AML-193 (cell line): ENCODE measurements around the gene SMYD3.

Experiments
- DNase-seq, 2 experiments: peaks; one replicate each; lab custom pipeline; 2025; lab: John Stamatoyannopoulos, UW

SMYD3 gene

GRCh38 chr1:245908543-245908942 is 598.5 kb downstream of the SMYD3 start:
- no peak for DNase-seq

- no peak for DNase-seq
Observed at GRCh38 chr1:245906207-245906606, 600.9 kb downstream of the SMYD3 start.

GRCh38 chr1:245903851-245904250 is 603.2 kb downstream of the SMYD3 start:
- DNase-seq: no peak

GRCh38 chr1:245901565-245901964 is 605.5 kb downstream of the SMYD3 start:
- DNase-seq: no peak

- DNase-seq: no peak
Observed at GRCh38 chr1:245901037-245901436, 606.0 kb downstream of the SMYD3 start.

- no peak for DNase-seq
Observed at GRCh38 chr1:245898581-245898980, 608.5 kb downstream of the SMYD3 start.

- no peak for DNase-seq
Observed at GRCh38 chr1:245896258-245896657, 610.8 kb downstream of the SMYD3 start.

GRCh38 chr1:245895455-245895959 is 611.6 kb downstream of the SMYD3 start:
- DNase-seq: no peak

- DNase-seq: no peak
Observed at GRCh38 chr1:245894843-245895242, 612.2 kb downstream of the SMYD3 start.

- no peak for DNase-seq
Observed at GRCh38 chr1:245893025-245893424, 614.1 kb downstream of the SMYD3 start.

GRCh38 chr1:245888809-245889208 is 618.3 kb downstream of the SMYD3 start:
- DNase-seq: peak; percentile 47 to 59

GRCh38 chr1:245887829-245888228 is 619.2 kb downstream of the SMYD3 start:
- DNase-seq: no peak

GRCh38 chr1:245881767-245882391 is 625.2 kb downstream of the SMYD3 start:
- no peak for DNase-seq

- no peak for DNase-seq
Observed at GRCh38 chr1:245880754-245881403, 626.2 kb downstream of the SMYD3 start.

- DNase-seq: no peak
Observed at GRCh38 chr1:245879091-245879490, 628.0 kb downstream of the SMYD3 start.

GRCh38 chr1:245878585-245878984 is 628.5 kb downstream of the SMYD3 start:
- no peak for DNase-seq

GRCh38 chr1:245877976-245878375 is 629.1 kb downstream of the SMYD3 start:
- DNase-seq: no peak

- DNase-seq: no peak
Observed at GRCh38 chr1:245876586-245876985, 630.5 kb downstream of the SMYD3 start.

GRCh38 chr1:245875581-245876261 is 631.4 kb downstream of the SMYD3 start:
- no peak for DNase-seq

- no peak for DNase-seq
Observed at GRCh38 chr1:245874942-245875580, 632.0 kb downstream of the SMYD3 start.

GRCh38 chr1:245873883-245874671 is 633.0 kb downstream of the SMYD3 start:
- DNase-seq: no peak

GRCh38 chr1:245873068-245873467 is 634.0 kb downstream of the SMYD3 start:
- no peak for DNase-seq
